GM12872 (cell line): ENCODE data around the gene MYO15A.

Experiments
- CTCF ChIP-seq: IDR thresholded peaks from 3 replicates; pipeline ENCODE4 v1.5.1; 2011; ENCODE audit warnings: low read depth, mild to moderate bottlenecking, low read length, moderate library complexity; ENCODE audit not compliant: insufficient read depth

MYO15A gene

DNA sequence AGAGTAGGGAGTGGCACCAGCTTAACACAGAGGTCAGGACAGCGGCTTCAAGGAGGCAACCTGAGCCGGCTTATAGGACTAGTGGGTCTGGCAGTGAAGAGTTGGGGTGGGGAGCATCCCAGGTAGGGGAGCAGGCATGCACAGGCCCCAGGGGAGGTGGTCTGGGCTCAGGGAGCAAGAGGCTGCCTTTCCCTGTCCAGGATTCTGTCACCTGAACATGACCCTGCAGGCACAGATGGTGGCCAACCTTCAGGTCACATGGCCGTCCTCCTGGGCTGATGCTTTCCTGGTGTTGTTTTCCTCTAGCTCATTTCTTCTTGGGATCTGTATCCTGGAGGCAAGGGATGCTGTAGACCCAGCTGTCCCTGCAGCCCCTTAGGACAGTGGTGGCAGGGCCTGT lies 3.5 kb upstream of the MYO15A start:
- TF ChIP-seq CTCF: no peak

GRCh38 chr17:18105595-18105994 lies 3.0 kb upstream of the MYO15A start:
- TF ChIP-seq CTCF: no peak

DNA sequence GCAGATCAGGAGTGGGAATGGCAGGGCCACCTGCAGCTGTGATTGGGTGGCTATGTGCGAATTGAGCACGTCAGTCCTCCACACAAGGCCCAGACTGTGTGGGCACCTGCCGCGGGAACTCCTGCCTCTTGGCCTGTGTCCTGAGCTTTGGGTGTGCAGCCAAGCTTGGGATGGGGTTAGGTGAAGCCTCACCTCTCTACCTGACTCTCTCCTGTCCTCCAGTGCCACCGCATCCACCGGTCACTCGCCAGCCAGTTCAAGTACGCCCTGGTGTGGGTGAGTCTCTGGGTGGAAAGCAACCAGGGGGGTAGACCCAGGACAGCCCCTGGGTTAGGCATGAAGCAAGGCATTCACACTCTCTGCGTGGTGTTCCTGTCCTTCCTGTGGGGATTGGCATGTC lies 2.3 kb upstream of the MYO15A start:
- no peak for TF ChIP-seq CTCF

- no peak for TF ChIP-seq CTCF
Observed at GRCh38 chr17:18107061-18107790, 1.3 kb upstream of the MYO15A start.

DNA sequence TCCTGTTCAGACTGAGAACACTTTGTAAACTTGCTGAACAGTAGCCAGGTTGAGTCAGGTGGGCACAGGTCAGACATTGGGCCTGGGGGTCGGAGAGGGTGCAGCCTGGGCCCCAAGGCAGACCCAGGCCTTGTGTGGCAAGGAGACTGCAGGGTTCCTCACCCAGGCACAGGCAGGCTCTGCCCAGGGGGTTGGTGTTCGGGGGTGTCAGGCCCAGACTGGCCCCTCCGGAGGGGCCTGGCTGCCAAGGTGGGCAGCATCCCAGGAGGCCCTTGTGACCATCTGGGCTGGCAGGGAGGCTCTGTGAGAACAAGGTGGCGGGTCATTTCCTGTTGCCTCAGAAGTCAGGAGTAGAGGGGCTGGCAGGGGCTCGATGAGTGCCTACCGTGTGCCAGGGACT lies 585 bp upstream of the MYO15A start:
- no peak for TF ChIP-seq CTCF

GRCh38 chr17:18109935-18110485 lies 1.5 kb downstream of the MYO15A start:
- TF ChIP-seq CTCF: no peak

DNA sequence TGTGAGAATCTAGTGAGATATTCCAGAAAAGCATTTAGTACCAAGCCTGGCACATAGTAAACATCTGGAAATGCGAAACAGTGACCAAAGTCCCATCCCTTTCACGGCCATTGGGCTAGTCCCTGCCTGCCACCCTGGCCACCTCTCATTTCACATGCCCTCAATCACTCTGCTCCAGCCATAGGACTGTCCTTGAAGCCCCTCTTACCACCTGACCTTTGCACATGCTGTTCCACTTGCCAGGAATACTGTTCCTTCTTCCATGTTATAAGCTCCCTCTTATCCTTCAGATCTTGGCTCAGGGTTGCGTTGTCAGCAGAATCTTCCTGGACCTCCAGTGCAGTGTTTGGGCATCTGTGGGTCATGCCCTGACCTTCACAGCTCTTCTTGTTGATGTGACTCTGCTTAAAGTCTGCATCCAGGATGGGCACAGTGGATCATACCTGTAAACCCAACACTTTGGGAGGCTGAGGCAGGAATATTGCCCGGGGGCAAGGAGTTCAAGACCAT lies 2.1 kb downstream of the MYO15A start:
- TF ChIP-seq CTCF: no peak
